Measurements from ENCODE around the gene PLPP4.
"Not testable (repeated sequence)": the region's sequence is repeated elsewhere in the genome, so short reads cannot be mapped to it uniquely, and the experiment has no call there.

The PLPP4 gene

DNA sequence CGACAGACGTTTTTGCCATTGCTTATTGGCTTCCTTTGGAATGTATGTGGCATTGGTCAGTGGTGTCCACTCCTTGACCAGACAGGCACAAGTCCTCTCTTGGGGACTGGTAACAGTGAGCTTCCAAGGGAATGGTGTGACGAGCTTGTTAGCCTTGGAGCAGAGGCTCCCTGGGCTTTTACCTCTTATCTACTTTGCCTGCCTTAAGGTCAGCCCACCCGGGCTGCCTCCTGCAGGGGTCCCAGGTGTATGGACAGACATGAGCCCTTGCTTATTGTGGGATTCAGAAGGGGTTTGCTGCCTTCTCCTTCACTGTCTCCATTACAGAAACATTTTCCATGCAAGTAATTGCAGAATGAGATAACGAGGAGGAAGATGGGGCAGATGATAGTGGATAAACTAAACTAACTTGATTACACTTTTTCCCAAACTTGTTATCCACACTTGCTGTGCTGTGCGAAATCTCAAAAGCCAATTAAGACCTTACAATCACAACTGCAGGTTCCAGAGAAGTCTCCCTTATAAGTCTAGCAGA, 29.7 kb downstream of the PLPP4 start:
- DNase-seq (ENCODE audit: low read depth in 3 of 3) = no peak

DNA sequence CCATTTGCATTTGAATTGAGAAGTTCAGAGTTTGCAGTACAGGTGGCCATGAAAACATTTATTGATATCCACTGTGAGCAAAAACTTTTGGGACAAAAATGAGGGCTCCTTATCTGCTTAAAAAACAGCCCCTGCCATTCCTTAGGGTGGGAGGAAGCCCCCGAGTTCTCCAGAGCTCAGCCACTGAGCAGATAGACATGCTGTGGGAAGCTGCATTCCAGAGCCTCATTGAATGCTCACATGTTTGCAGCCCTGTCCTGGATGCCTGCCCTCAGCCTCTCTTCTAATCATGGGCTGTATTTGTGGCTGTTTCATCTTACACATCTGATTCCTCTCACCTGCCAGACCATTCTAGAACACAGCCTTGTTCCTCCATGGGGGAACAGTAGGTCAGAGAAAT, 33.3 kb downstream of the PLPP4 start:
- no peak for DNase-seq (ENCODE audit: low read depth in 3 of 3)

DNA sequence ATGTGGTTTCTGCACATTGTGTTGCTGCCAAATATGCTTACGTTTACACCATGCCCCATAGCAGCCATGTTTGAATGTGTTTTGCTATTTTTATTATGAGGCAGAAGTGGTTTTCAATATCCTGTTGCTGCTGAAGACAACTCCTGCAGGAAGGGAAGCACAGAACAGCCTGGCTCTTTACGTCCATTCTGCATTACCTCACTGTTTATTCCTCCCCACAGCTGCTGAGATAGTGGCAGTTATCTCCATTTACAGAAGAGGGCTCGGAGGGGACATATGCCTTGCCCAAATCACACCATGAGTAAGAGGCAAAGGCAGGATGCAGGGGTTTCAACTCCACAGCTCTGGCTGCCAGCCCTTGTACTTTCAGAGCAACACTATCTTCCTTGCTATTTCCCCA, 35.3 kb downstream of the PLPP4 start:
- no peak for DNase-seq (ENCODE audit: low read depth in 3 of 3)

DNA sequence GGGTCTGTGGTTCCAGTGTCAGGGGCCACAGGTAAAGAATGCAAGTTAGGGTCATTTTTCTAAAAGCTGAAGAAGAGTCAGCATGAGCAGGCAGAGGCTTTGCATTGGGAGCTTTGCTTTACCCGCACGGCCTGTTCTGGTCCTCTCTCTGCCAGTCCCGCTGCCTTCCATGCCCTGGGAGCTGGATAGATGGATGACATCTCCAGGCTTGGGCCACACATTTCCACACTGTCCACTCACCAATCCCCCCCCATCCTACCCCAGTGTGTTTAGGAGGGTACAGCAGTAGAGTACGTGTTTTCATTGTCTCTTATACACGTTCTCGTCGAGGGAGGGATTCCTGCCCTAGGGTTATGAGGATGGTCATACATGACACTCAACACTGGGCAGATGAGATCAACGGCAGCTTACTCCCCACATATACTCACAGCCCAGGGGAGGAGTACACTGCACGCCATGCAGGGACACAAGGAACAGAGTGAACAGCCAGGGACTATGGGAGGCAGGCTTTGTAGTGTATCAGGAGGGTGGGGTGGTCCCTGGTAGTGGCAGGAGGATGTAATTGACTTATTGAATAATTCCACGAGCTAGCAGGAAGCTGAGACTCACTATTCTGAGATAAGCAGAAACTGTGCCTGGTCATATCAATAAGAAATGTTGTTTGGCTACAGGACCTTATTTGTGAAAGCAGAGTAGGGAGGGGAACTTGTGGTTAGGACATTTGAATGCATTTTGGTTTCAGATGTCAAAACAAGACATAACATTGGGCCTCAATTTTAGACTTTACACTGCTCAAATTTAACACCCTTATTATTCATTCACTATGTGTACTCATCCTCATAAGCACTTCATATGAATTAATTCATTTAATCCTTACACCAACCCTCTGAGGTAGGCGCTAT, 36.6 kb downstream of the PLPP4 start:
- no peak for DNase-seq (ENCODE audit: low read depth in 3 of 3)

DNA sequence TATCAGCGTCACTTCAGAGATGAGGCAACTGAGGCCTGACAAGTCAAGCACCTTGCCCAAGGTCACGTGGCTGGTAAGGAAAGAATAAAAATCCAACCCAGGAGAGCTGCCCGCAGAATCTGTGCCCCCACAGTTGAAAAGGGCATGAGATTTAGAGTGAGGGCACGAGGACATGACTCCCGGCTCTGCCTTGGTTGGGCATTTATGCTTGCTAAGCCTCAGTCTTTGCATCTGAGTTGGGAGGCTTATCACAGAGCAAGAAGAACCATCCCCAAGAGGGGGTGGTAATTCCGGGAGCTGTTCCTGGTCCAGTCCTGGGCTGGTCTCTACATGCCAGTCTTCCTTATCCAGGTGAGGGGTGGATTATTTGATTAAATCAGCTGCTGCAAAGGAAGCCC, 37.3 kb downstream of the PLPP4 start:
- DNase-seq (ENCODE audit: low read depth in 3 of 3) = no peak

DNA sequence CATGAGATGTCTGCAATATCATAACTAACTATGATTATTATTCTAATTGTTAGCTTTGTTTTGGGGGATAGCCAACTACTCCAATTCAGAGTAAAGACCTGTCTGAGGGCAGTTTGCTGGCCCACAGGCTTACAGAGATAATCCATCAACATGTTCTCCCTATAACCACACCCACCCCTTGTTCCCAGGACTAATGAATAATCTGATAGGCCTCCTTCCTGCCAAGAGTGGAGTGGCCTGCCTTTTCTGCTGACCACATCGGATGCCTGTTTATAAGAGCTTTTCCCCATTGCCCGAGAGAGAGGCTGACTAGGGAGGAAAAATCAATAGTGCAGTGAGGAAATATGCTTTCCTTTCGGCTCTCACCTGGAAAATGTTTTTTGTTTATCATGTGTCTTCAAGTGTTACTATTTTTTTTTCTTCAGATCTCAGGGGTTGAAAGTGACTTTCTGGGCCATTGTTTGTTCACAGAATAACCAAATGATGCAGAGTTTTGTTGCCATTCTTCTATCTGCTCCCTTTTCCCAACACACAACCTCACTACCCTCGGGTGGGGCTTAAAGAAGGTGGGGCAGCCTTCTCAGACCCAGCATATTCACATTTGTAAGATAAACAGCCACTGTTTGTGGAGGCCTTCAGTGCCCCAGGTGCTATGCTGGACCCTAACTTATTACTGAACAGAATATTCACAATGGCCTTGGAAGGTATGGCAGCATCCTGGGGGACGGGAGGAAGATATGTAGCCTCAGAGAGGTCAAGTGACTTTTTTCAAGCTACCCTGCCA, 38.4 kb downstream of the PLPP4 start:
- no peak for DNase-seq (ENCODE audit: low read depth in 3 of 3)

DNA sequence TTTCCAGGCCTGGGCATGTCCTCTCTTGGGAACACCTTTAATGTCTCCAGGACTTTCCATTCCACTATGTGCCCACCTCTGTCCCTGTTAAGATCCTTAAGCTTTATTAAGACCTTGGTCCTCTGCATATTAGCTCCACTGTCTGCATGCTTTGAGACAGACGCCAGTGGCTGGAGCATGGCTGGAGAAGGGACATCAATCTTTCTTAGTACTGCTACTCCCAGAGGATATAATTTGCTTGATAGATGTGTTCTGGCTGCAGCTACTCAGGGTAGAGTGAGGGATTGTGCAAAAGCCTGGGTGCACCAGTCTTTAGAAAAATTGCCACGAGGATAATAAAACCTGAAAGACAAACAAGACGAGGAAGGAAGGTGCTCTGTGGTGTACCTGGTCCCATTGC, 42.9 kb downstream of the PLPP4 start:
- DNase-seq (ENCODE audit: low read depth in 3 of 3) = no peak

DNA sequence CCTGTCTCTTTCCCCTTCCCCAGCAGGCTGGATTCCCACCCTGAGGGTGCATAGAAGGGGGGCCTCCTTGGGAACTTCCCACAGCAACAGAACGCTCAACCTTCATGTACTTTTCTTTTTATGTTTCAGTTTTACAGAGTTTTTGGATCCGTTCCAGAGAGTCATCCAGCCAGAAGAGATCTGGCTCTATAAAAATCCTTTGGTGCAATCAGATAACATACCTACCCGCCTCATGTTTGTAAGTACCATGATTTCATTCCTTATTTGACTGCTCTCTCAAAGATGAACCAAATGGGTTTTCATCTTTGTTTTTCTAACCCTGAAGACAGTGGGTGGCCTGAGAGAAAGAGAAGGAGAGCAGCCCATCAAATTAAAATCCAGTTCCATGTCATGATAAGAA, 46.7 kb downstream of the PLPP4 start:
- no peak for DNase-seq (ENCODE audit: low read depth in 3 of 3)

DNA sequence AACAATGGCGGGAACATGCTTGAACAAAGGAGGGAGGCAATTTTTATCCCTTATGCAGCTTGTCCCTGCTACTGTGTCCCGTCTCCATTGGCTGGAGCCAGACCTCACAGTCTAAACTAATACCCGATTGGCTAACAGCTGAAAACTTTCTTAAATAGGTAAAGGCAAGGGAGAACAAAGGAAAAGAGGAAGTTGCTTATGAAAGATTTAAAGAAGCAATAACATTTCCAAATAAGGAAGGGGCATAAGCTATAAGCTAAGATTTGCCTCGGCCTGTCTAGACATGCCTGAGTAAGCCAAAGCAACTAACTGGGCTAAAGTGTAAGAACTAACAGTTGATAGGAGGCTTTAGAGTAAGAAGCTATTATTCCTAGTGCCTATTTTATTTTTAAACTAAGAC, 47.2 kb downstream of the PLPP4 start:
- DNase-seq (ENCODE audit: low read depth in 3 of 3) = not testable (repeated sequence)

DNA sequence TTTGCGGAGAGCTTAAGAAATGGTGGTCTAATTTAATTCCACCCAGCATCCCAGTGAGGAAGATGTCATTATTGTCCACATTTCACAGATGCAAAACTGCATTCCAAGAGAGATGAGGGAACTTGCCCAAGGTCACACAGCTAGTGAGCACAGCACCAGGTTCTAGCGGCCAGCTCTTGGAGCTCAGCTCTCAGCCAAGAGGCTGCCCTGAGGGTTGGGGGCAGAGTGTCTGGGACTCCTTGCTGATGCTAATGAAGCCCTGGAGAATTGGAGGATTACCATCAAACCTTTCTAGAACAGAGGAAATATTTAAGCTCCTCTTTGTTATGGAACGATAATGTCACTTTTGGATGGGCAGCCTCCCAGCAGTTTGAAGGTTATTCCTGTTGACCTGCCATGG, 48.0 kb downstream of the PLPP4 start:
- no peak for DNase-seq (ENCODE audit: low read depth in 3 of 3)

DNA sequence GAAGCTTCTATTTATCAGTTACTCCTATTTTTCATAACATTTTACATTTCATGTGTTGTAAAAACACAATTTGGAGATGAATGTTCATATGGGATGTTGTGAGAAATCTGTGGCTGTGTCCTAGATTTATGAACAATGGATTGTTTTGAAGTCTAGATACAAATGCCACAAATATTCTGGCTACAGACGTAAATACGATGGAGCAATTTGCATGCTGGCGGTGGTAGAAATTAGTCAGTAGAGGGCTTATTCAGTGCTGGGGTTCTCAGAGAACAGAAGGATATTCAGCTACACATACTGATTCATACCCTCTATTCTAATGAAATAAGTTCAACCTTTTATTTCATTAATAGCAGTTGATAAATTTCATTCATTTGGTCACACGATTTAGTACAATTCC, 48.8 kb downstream of the PLPP4 start:
- DNase-seq (ENCODE audit: low read depth in 3 of 3) = no peak

DNA sequence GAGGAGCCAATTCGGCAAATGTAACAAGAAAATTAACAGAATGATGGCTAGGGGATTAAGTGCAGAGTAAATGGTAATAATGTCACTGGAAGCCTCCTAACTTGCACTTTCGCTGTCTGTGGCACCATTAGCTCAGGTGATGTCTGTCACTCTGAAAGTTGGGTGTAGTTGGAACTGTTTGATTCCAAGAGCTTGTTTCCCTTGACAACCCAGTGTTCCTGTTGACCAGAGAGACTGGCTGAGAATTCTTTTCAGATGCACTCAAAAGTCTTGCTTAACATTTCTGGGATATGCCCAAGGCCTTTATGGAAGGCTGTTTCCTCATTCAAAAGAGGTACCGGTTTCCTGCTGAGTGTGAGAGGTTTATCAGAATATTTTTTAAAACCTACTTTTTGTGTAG, 49.6 kb downstream of the PLPP4 start:
- no peak for DNase-seq (ENCODE audit: low read depth in 3 of 3)

DNA sequence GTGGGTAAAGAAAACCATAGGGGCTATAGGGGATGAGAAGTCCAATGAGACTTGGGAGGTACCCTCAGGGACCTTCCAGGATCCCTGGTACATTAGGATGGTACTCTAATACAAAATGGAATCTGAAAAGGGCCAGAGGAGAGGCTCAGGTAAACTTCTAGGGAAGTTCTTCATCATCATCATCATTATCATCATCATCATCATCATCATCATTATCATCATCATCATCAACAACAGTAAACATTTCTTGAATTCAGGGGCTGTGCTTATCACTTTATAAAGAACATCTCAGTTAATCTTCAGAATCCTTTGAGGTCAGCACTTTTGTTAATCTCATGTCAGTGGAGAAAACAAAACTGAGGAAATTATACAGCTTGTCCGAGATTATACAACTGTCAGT, 50.1 kb downstream of the PLPP4 start:
- DNase-seq (ENCODE audit: low read depth in 3 of 3) = no peak

DNA sequence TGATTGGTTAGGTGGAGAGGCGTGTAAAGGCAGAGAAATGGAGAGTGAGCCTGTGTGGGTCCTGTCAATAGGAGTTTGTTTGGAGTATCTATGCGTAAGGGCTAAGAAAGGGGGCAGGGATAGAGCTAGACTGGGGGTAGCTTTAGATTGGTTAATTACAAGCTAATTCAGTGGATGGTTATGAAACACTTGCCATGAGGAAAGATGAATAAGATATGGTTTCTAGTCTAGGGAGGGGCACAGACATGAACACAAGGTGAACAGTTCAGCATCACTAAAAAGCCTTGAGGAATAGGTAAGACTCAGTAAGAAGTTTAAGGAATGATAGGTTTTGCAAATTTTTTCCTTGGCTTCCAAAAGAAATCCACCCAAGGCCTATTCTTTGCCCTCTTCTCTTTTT, 50.6 kb downstream of the PLPP4 start:
- no peak for DNase-seq (ENCODE audit: low read depth in 3 of 3)

DNA sequence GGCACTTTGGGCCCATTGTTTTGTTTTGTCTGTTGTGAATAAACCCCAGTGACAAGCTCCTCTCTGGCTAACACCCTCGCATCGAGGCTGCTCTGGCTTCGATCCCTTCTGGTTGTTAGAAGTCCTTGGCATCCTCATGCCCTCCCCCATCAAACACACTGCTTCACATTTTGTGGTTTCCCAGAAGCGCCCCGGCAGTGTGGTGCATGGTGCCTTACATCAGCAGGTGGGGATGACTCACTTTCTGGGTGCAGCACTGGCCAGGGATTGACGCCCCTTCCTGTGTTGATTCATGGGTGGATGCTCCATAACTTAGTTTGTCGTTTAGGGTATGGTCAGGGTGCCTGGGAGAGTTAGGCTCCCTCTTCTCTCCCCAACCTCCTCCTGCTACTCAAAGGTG, 51.4 kb downstream of the PLPP4 start:
- DNase-seq (ENCODE audit: low read depth in 3 of 3) = no peak

DNA sequence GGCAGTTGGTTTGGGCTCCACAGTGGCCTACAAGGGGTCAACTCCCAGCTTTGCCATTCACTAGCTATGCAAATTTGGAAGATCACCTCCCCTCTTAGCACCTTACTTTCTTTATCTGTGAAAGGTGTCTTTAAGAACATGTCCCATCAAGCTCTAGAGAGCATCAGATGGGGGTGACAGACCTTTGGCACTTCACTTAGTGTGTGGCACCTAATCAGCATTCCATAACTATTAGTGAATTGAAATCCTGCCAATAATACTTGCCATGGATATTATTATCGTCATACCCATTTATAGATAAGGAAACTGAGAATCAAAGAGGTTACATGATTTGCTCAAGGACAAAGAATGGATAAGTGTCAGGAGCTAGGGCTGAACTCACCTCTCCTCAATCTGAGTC, 51.9 kb downstream of the PLPP4 start:
- DNase-seq (ENCODE audit: low read depth in 3 of 3) = no peak

DNA sequence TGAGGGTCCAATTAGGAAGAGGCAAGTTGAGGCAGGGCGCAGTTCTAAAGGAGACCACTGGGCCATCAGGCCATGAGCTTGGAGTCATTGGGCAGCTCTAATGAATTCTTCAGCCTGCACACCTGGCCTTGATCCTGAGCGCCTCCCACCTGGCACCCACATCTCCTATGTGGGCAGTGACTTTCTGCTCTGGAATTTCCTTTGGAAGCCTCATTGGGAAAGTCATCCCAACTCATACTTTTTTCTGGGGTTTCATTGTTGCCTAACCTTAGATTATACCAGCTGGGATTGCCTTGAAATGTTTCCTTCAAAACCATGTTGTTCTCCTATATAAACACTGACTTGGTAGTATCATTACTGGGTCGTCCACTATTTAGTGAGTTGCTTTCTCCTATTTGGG, 54.1 kb downstream of the PLPP4 start:
- DNase-seq (ENCODE audit: low read depth in 3 of 3) = no peak

DNA sequence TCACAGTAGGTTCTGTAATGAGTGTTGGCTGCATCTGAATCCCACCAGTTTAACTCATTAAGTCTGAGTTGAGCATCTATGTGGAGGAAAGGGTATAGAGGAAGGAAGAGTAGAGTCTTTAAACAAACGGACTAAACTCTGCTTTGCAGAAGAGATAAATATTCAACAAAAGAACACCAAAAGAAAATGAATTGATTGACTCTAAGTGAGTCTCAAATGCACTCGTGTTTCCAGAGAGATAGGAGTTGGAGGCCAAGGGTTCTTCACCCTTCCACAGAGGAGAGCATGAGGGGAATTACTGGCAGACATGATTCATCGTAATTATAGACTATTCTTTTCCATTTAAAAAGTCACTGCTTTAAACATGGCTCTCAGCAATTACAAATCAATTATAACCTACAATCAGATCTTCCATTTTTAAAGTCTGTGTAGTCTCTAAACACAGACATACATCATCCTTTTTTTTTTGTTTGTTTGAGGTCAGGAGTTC, 56.3 kb downstream of the PLPP4 start:
- DNase-seq (ENCODE audit: low read depth in 3 of 3) = no peak

DNA sequence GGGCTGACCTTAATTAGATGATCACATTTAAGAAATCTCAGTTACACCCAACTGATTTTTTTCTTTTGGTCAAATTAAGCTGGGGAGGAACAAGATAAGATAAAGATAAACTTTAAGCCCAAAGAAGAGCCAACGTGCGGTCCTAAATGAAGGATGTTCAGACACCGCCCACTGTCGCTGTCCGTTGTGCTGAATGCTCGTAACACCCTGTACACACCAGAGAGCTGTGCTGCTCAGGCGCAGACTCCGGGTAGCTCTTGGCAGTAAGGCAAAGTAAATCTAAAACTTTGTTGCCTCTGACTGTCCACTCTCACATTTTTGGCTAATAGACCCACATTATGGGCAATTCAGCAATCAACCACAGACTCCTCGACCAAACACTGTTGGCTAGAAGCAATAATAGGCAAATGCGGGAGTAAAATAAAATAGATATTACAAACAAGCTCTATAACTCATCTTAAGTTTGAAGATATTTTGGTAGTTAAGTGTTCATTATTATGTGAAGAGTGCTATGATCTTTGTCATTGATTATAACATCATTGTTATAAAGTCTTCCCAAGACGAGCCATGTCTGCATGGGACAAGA, 57.1 kb downstream of the PLPP4 start:
- peak in 1 of 3 experiments; percentile 5 for DNase-seq (ENCODE audit: low read depth in 3 of 3)

DNA sequence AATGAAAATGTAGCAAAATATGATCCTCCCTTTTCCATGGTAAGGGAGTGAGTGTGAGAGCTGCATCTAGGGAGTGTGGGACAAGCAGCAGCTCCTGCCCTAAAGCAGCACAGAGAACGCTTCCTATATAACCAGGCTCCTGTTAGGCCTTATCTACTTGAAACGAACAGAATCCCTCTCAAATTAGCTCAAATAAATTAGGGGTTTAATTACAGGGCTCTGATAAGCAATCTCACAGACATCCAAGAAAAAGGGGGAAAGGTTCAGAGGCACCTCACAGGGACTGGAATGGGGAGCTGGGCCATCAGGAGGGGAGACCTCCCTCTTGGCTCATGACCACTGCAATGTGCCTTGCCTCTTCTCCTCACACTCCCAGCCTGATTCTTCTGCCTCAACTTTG, 57.9 kb downstream of the PLPP4 start:
- DNase-seq (ENCODE audit: low read depth in 3 of 3) = no peak

DNA sequence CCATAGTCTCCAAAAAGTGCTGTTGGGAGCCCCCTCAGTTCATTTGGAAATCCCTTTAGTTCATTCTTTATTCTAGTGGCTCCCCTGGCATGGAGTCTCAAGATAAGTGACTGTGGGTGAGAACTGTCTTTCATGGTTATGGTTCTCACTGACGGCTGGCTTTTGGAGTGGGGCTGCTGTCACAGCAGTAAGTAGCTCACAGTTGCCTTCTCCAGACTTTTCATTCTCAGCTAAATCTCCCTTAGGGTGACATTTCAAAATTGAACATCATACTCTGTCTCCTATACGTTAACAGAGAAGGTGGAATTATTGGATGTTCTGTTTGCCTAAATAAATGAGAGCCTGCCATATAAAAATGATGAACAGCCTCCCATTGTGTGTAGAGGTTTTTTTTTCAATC, 58.7 kb downstream of the PLPP4 start:
- no peak for DNase-seq (ENCODE audit: low read depth in 3 of 3)

DNA sequence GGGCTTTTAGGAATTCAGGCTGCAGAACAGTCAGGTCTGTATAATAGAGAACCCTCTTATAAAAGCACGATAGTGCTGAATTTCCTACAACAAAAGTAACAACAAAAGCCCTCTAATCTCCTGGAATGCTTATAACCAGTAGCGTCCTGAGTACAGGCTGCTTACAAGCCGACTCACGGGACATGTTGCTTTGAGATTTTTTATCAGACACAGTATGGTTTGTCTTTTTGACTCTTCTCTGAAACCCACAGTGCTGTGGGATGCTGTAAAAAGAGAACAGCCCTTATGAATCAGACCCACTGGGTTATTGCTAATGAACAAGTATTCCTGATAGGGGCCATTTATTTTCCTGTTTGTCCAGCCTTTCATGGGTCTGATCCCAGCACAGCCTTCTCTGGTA, 59.4 kb downstream of the PLPP4 start:
- no peak for DNase-seq (ENCODE audit: low read depth in 3 of 3)

Data from stimulated activated CD4-positive, alpha-beta T cell treated with anti-CD3 and anti-CD28 coated beads, TNF-alpha, amount 100 ng/mL, for 24 hours (primary cell).